C4-2B (cell line): ENCODE data around the gene ZFP91.

Experiments
- H3K27ac ChIP-seq: fragments of 450-650 bp; 2 replicates; pipeline ENCODE4 v1.5.1; 2017
- CTCF ChIP-seq: fragments of 450-650 bp; conservative IDR thresholded peaks from 2 replicates; pipeline ENCODE4 v1.5.1; 2017; ENCODE audit warnings: mild to moderate bottlenecking
- ZFX ChIP-seq: fragments of 450-650 bp; IDR thresholded peaks from 2 replicates; pipeline ENCODE4 v1.6.1; 2017

Gene ZFP91

GRCh38 chr11:58606930-58607714 is 28.3 kb downstream of the ZFP91 start:
- no peak overlapping the region for H3K27ac ChIP-seq
- TF ChIP-seq ZFX (no peak), CTCF (no peak)

DNA sequence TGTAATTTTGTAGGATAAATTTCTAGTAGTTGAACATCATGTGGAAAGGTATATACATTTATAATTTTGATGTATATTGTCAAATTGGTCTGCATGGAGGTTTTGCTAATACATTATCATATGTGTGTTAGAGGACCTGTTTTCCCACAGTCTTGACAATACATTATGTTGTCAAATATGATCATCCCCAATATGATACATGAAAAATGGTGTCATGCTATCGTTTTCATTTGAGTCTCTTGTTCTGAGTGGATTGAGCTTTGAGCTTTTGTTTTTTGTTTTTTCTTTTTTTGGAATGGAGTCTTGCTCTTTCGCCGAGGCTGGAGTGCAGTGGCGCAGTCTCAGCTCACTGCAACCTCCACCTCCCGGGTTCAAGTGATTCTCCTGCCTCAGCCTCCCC is 29.5 kb downstream of the ZFP91 start:
- no peak overlapping the region for H3K27ac ChIP-seq
- no peak for TF ChIP-seq ZFX
- TF ChIP-seq CTCF = no peak

DNA sequence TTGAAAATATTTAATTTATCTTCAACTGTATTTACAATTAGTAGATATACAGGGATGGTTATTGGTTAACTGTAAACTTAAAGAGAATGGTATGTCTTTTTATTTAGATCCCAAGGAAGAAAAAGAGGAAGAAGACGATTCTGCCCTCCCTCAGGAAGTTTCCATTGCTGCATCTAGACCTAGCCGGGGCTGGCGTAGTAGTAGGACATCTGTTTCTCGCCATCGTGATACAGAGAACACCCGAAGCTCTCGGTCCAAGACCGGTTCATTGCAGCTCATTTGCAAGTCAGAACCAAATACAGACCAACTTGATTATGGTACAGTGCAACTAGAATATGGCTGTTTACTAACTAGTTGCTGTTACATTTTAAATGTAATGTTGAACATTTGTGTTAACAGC is 30.9 kb downstream of the ZFP91 start:
- TF ChIP-seq ZFX (no peak), CTCF (no peak)
- no peak overlapping the region for H3K27ac ChIP-seq

GRCh38 chr11:58613228-58613627 is 34.4 kb downstream of the ZFP91 start:
- TF ChIP-seq ZFX = no peak
- no peak for TF ChIP-seq CTCF
- H3K27ac ChIP-seq = no peak overlapping the region

DNA sequence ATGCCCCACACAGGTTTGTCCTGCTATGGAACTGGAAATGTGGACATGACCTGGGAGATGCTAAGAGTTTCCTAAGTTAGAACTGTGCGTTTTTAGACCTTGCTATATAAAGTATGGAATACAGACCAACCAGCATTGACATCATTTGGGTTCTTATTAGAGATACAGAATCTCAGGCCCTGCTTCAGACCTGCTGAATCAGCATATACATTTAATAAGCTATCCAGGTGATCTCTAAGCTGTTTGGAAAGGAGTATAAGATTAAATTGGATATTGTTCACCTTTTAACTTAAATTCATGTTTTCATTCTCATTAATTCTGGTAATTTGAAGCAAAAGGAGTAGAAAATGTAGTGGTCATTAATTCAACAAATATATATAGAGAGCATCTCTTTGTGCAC is 36.7 kb downstream of the ZFP91 start:
- TF ChIP-seq ZFX (no peak), CTCF (no peak)
- H3K27ac ChIP-seq = no peak overlapping the region

GRCh38 chr11:58616594-58616993 is 37.7 kb downstream of the ZFP91 start:
- no peak overlapping the region for H3K27ac ChIP-seq
- TF ChIP-seq CTCF = no peak
- TF ChIP-seq ZFX = no peak

DNA sequence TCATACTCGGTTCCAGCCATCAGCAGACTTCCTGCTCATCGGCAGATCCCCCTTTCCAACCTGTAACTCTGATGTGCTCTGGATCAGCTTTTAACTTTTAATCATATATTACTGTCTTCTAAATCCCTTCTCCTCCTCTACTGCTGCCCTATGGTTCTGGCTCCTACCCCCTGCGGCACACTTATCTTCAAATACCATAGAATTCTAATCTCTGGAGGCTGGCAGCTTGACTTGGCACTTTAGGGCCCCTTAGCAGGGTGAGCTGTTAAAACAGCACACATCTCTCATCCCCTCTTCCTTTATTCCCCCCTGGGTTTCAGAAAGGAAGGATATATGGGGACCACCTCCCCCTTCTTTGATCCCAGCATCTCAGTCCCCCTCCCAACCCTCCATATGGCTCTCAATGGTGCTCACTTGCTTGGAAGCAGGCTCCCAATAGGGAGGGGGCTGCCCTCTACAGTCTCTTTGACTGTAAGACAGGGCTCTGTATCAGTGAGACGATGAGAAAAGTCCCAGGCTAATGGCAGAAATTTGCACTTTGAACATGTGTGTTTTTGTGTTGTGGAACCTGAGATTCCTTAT is 39.2 kb downstream of the ZFP91 start:
- H3K27ac ChIP-seq = no peak overlapping the region
- TF ChIP-seq ZFX (no peak), CTCF (no peak)
